HTERT RPE-1 (cell line): ENCODE measurements around the gene RHBDL3.
"Not testable (repeated sequence)": the region's sequence is repeated elsewhere in the genome, so short reads cannot be mapped to it uniquely, and the experiment has no call there.

Source experiments
- in situ Hi-C: fragments of 300-500 bp; cut with MboI; formaldehyde crosslinking; loops from 4 replicates; pipeline ENCODE4 v1.14.3; 2020; ENCODE audit warnings: low sequenced_read_pairs

Gene RHBDL3

DNA sequence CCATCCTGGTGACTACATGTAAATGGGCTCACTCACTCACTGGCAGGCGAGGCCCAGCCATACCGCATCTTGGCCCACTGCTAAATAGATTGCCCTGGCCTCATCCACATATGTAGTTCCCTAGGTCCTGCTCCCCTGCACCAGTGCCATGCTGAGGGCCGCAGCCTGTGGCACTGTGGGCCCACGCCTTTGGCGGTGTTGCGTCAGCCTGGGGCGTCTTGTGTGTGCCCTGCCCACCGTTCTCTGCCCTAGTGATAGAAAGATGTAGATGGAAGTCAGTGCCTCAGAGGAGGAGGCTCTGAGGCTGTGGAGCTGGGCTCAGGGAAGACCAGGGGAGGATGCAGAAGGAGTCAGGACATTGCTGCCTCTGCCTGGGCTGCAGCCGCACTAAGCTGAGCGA, 57.4 kb downstream of the RHBDL3 start:
- in situ Hi-C loops, result no loop called here

DNA sequence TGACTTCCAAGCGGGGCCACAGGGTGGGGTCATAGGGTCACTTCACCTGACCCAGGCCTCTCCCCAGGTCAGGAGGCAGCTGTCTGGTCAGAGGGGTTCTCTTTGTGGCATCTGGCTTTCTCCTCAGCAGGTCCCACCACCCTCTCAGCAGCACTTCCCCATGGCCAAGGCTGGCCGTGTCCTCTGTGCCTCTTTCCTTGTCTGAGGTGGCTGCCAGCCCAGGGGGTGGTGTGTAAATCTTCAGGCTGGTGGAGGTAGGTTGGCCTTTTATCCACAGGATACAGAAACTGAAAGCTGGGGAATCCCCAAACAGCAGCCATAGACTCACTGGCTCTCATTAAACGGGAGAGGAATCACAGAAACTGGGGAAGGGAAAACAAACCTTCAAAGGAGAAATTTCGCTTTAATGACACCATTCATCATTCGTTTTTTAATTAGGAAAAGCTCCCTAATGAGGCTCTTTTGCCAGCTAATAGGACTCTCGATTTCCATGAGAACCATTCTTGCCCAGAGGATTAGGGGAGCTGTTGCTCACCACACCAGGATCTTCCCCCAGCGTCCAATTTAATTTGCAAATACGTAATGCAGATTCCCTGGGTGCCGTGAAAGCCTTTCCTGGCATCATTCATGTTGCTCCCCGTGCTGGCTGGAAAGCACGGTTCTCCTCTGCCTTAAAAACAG, 58.3 kb downstream of the RHBDL3 start:
- in situ Hi-C loops, result no loop called here

- in situ Hi-C loops, result no loop called here
Measured at GRCh38 chr17:32327911-32328310, 62.3 kb downstream of the RHBDL3 start.

- in situ Hi-C loops, result no loop called here
Measured at GRCh38 chr17:32330147-32330546, 64.5 kb downstream of the RHBDL3 start.

- in situ Hi-C loops, result no loop called here
Measured at GRCh38 chr17:32331243-32332040, 65.8 kb downstream of the RHBDL3 start.

- in situ Hi-C loops, result no loop called here
Measured at GRCh38 chr17:32333187-32333586, 67.6 kb downstream of the RHBDL3 start.

- in situ Hi-C loops, result no loop called here
Measured at GRCh38 chr17:32335046-32335445, 69.4 kb downstream of the RHBDL3 start.

GRCh38 chr17:32335687-32336086, 70.1 kb downstream of the RHBDL3 start:
- in situ Hi-C loops, result no loop called here

GRCh38 chr17:32341141-32341856, 75.7 kb downstream of the RHBDL3 start:
- in situ Hi-C loops, result no loop called here

GRCh38 chr17:32341857-32342602, 76.4 kb downstream of the RHBDL3 start, which contains the start of gene C17orf75:
Gene C17orf75, minus strand, starts transcription at chr17:32342173. Its CDS starts 34 bp downstream, at chr17:32342139.
- in situ Hi-C loops, result no loop called here

GRCh38 chr17:32342603-32343325, 77.1 kb downstream of the RHBDL3 start:
- in situ Hi-C loops, result no loop called here

DNA sequence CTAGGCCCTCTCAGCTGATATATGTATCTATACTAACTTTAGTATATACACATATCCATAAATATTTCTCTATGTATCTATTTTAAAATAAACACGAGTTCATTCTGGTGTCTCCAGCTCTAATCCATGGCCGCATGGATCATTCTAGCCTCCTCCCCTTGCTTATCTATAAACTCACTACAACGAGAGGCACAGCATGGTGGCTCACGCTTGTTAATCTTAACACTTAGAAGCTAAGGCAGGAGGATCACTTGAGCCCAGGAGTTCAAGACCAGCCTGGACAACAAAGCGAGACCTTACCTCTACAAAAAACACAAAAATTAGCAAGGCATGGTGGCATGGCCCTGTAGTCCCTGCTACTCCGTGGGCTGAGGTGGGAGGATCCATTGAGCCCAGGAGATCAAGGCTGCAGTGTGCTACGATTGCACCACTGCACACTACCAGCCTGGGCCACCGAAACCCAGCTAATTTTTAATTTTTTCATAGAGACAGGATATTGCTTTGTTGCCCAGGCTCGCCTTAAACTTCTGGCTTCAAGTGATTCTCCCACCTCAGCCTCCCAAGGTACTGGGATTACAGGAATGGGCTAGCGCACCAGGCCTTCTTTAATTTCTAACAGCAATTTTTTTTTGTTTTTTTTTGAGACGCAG, 80.4 kb downstream of the RHBDL3 start:
- in situ Hi-C loops, result no loop called here

- in situ Hi-C loops, result no loop called here
Measured at GRCh38 chr17:32348483-32348800, 82.8 kb downstream of the RHBDL3 start.

DNA sequence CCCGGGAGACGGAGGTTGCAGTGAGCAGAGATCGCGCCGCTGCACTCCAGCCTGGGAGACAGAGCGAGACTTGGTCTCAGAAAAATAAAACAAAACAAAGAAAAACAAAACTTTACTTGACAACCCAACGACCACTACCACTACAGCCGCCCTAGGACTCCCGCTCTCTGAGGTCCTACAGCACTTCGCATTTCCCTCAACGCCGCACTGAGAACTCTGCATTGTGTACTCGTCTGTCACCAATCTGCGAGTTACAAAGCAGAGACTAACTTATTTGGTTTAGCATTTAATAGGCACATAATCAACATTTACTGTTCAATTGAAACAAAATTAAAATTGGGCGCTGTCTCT, 83.8 kb downstream of the RHBDL3 start:
- in situ Hi-C loops, result no loop called here

- in situ Hi-C loops, result no loop called here
Measured at GRCh38 chr17:32349854-32350665, 84.4 kb downstream of the RHBDL3 start, which contains the start of gene ZNF207. Gene ZNF207, plus strand, starts transcription at chr17:32350157. Its CDS starts 129 bp downstream, at chr17:32350286.

DNA sequence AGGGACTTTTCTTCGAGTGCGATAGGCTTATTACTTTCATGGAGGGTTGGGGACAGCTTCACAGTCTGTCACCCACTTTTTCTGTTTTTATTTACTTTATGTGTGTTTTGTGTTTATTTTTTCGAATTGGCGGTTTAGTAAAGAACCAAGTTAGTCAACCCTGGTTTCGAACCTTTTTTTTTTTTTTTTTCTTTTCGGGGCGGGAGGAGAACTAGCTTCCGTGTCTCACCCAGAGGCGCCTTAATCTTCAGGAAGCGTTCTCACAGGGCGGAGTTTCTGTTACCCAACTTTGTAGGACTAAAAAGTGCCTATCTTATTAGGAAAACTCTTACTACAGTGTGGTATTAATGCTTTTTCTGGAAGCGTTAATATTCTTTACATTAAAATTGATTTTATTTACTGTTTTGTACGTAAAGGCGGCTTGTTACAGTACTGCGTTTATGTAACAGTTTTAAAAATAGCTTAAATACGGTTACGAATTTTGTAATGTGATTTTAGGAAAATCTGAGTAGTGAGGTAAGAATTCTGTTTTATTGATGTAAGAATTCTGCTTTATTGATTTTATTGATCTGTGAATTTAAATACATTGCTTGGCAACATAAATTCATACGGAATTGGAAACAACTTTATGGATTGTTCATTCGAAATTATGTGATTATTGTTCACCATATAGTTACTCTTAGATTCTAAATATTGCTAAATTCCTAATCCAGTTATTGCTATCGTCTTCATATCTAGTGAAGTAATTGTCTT, 85.2 kb downstream of the RHBDL3 start:
- in situ Hi-C loops, result no loop called here

GRCh38 chr17:32352734-32353133, 87.1 kb downstream of the RHBDL3 start:
- in situ Hi-C loops, result not testable (repeated sequence)

- in situ Hi-C loops, result no loop called here
Measured at GRCh38 chr17:32355649-32356377, 90.2 kb downstream of the RHBDL3 start.
